HepG2 (cell line): Measurements from ENCODE around the gene TMEM266. TPM values are rescaled to one million over a fixed set of nuclear protein-coding genes. Genes with fewer than 3 reads are reported as not detected.
"Not testable (repeated sequence)": the region's sequence is repeated elsewhere in the genome, so short reads cannot be mapped to it uniquely, and the experiment has no call there.

Experiments used
- ATAC-seq: fragments of 200-7000 bp; cut with Tn5 transposase; 3 replicates; pipeline ENCODE4 v1.9.1; 2020; ENCODE audit warnings: mild to moderate bottlenecking, moderate library complexity
- BruUV-seq: library from RNA; stranded (reverse); fragments of 400-500 nt; replicated peaks from 2 replicates; lab custom pipeline; 2021; lab: Mats Ljungman, UMichigan
- CTCF ChIA-PET: fragments of 300-600 bp; formaldehyde crosslinking; extraction: SDS; loops from one replicate; lab custom pipeline; 2021; ENCODE audit warnings: low total read pairs, inconsistent platforms, low intra/inter-chr PET ratio; lab: Yijun Ruan, JAX
- POLR2A ChIA-PET: fragments of 350-600 bp; sonication (Branson Sonifier 250); formaldehyde crosslinking; loops from one replicate; lab custom pipeline; 2020; ENCODE audit warnings: antibody characterized with exemption, inconsistent platforms; lab: Yijun Ruan, JAX
- DNase-seq: peaks from one replicate; pipeline ENCODE4 v3.0.0-alpha.2; 2015; ENCODE audit warnings: low spot score
- FAIRE-seq: peaks from 3 replicates; lab custom pipeline; 2011; peaks lifted over from hg19 to GRCh38; lab: Jason Lieb, UNC
- H2AFZ ChIP-seq: one replicate; pipeline ENCODE4 v1.6.1; 2011; ENCODE audit warnings: low read length, inconsistent platforms
- H3K27ac ChIP-seq: fragments of 300-600 bp; 3 replicates; pipeline ENCODE4 v1.8.0; 2011; ENCODE audit warnings: mixed run types, mild to moderate bottlenecking, mixed read lengths, low read length, inconsistent platforms; ENCODE audit not compliant: insufficient read depth; ENCODE audit errors: extremely low read length
- H3K27me3 ChIP-seq, 2 experiments: fragments of 200-600 bp in 1 of 2; 2 replicates in 1 of 2; 3 replicates in 1 of 2; pipeline versions ENCODE4 v1.6.0 to v1.8.0; 2011; ENCODE audit warnings: low read length in 2 of 2, mild to moderate bottlenecking in 2 of 2, moderate library complexity in 2 of 2, inconsistent platforms in 1 of 2; ENCODE audit not compliant: insufficient read depth in 2 of 2, control insufficient read depth in 1 of 2
- H3K36me3 ChIP-seq, 2 experiments: fragments of 200-600 bp in 1 of 2; replicated peaks in 1 of 2; 2 replicates in 1 of 2; 3 replicates in 1 of 2; pipeline versions ENCODE4 v1.5.1 to v1.8.0; 2011; ENCODE audit warnings: low read length in 2 of 2, inconsistent platforms in 1 of 2; ENCODE audit not compliant: insufficient read depth in 2 of 2, control insufficient read depth in 1 of 2
- H3K4me1 ChIP-seq: 2 replicates; pipeline ENCODE4 v1.5.1; 2012; ENCODE audit warnings: low read length, inconsistent platforms; ENCODE audit not compliant: insufficient read depth
- H3K4me2 ChIP-seq: 2 replicates; pipeline ENCODE4 v1.6.0; 2011; ENCODE audit warnings: low read depth, low read length, inconsistent platforms
- H3K4me3 ChIP-seq, 3 experiments: fragments of 200-600 bp in 1 of 3; sonication (generic), shearing (Covaris generic) in 1 of 3; replicated peaks in 1 of 3; 2 replicates each; pipeline ENCODE4 v1.5.1; 2011 to 2016; ENCODE audit warnings: low read length in 3 of 3, inconsistent platforms in 2 of 3, low read depth in 2 of 3, mild to moderate bottlenecking in 2 of 3, control low read depth in 1 of 3, mixed read lengths in 1 of 3; ENCODE audit not compliant: insufficient read depth in 1 of 3
- H3K79me2 ChIP-seq: one replicate; pipeline ENCODE4 v1.6.1; 2011; ENCODE audit warnings: low read length, inconsistent platforms; ENCODE audit not compliant: insufficient read depth
- H3K9ac ChIP-seq: 2 replicates; pipeline ENCODE4 v1.6.0; 2011; ENCODE audit warnings: mild to moderate bottlenecking, low read depth, low read length, inconsistent platforms; ENCODE audit not compliant: insufficient read depth
- H3K9me3 ChIP-seq: 2 replicates; pipeline ENCODE4 v1.5.1; 2012; ENCODE audit warnings: mild to moderate bottlenecking, low read length
- H4K20me1 ChIP-seq: 2 replicates; pipeline ENCODE4 v1.6.0; 2011; ENCODE audit warnings: inconsistent platforms, mild to moderate bottlenecking, low read length, moderate library complexity; ENCODE audit not compliant: insufficient read depth
- ATF7 ChIP-seq, 2 experiments: fragments of 450-650 bp in 1 of 2; sonication (generic) in 1 of 2; formaldehyde crosslinking in 1 of 2; IDR thresholded peaks; 2 replicates each; pipeline versions ENCODE4 v1.4.0 to v1.6.1; 2016 to 2020; ENCODE audit warnings: antibody characterized with exemption in 1 of 2, mild to moderate bottlenecking in 1 of 2, missing genetic modification reagents in 1 of 2
- CENPT ChIP-seq: sonication (generic); formaldehyde crosslinking; IDR thresholded peaks from 2 replicates; pipeline ENCODE4 v1.8.0; 2022; ENCODE audit warnings: low read depth, mild to moderate bottlenecking, moderate library complexity, missing genetic modification reagents
- CREB1 ChIP-seq, 2 experiments: fragments of 450-650 bp in 1 of 2; IDR thresholded peaks; 2 replicates each; pipeline ENCODE4 v1.6.1; 2016 to 2017; ENCODE audit warnings: control low read depth in 1 of 2, mild to moderate bottlenecking in 1 of 2, missing compliant biosample characterization in 1 of 2, missing genetic modification characterization in 1 of 2
- FOXP1 ChIP-seq, 2 experiments: fragments of 450-650 bp in 1 of 2; IDR thresholded peaks; 2 replicates each; pipeline ENCODE4 v1.6.1; 2017 to 2018; ENCODE audit warnings: antibody characterized with exemption in 1 of 2
- HOXA9 ChIP-seq: sonication (generic); formaldehyde crosslinking; IDR thresholded peaks from 2 replicates; pipeline ENCODE4 v1.8.1; 2022; ENCODE audit warnings: missing genetic modification reagents, mild to moderate bottlenecking, moderate library complexity, borderline replicate concordance
- MAFG ChIP-seq: sonication (generic); formaldehyde crosslinking; IDR thresholded peaks from 2 replicates; pipeline ENCODE4 v1.5.1; 2020; ENCODE audit warnings: mild to moderate bottlenecking, missing genetic modification reagents
- MTF2 ChIP-seq: sonication (generic); formaldehyde crosslinking; IDR thresholded peaks from 2 replicates; pipeline ENCODE4 v1.5.0; 2020; ENCODE audit warnings: missing genetic modification reagents, borderline replicate concordance
- NCOA5 ChIP-seq: sonication (generic); formaldehyde crosslinking; IDR thresholded peaks from 2 replicates; pipeline ENCODE4 v1.4.0; 2020; ENCODE audit warnings: missing genetic modification reagents
- PREB ChIP-seq: sonication (generic); formaldehyde crosslinking; IDR thresholded peaks from 2 replicates; pipeline ENCODE4 v1.4.0; 2020; ENCODE audit warnings: missing genetic modification reagents
- SSRP1 ChIP-seq: IDR thresholded peaks from 2 replicates; pipeline ENCODE4 v1.6.1; 2016; ENCODE audit warnings: control low read depth
- TBX2 ChIP-seq: sonication (generic); formaldehyde crosslinking; IDR thresholded peaks from 2 replicates; pipeline ENCODE4 v1.5.0; 2020; ENCODE audit warnings: missing genetic modification reagents, mild to moderate bottlenecking, borderline replicate concordance
- TRIM22 ChIP-seq: fragments of 450-650 bp; IDR thresholded peaks from 2 replicates; pipeline ENCODE4 v1.6.1; 2017
- ZFX ChIP-seq: sonication (generic); formaldehyde crosslinking; IDR thresholded peaks from 2 replicates; pipeline ENCODE4 v1.4.0; 2020; ENCODE audit warnings: mild to moderate bottlenecking, low read depth, missing genetic modification reagents, moderate library complexity
- ZNF264 ChIP-seq: sonication (generic); formaldehyde crosslinking; IDR thresholded peaks from 2 replicates; pipeline ENCODE4 v1.4.0; 2020; ENCODE audit warnings: missing genetic modification reagents
- ZNF34 ChIP-seq: sonication (generic); formaldehyde crosslinking; IDR thresholded peaks from 2 replicates; pipeline ENCODE4 v1.4.0; 2020; ENCODE audit warnings: mild to moderate bottlenecking, missing genetic modification reagents, borderline replicate concordance
- ZNF589 ChIP-seq: sonication (generic); formaldehyde crosslinking; conservative IDR thresholded peaks from 2 replicates; pipeline ENCODE4 v1.8.0; 2022; ENCODE audit warnings: mild to moderate bottlenecking, moderate library complexity, missing genetic modification reagents
- WGBS: methylation state at CpG from one replicate; pipeline ENCODE4 v1.1.6; 2017; ENCODE audit warnings: low lambda C conversion rate; 5-methylcytosine and 5-hydroxymethylcytosine counted together
- in situ Hi-C: cut with HindIII; loops from 2 replicates; pipeline ENCODE4 v1.10.0; 2017; ENCODE audit warnings: low pct_unique_long_range_greater_than_20kb; ENCODE audit not compliant: extremely low pct_ligation_motif_present
- intact Hi-C: fragments of 100-400 bp; cut with micrococcal nuclease; formaldehyde crosslinking; loops from one replicate; pipeline ENCODE4 v1.10.0; 2022; ENCODE audit not compliant: unreplicated experiment
- polyA plus RNA-seq, 8 experiments: library from polyadenylated mRNA; depleted of rRNA in 3 of 8; stranded (reverse) in 7 of 8; unstranded in 1 of 8; fragments of >200 nt; fragmentation: Illumina TruSeq in 4 of 8; extraction: Trizol in 4 of 8; gene quantifications; 2 replicates each; pipeline versions ENCODE4 v1.2.1 to v1.2.3, GENCODE V29; 2011 to 2016; ENCODE audit warnings: low read depth in 4 of 8, missing spikeins in 1 of 8, mixed read lengths in 1 of 8; ENCODE audit not compliant: insufficient read depth in 1 of 8
- total RNA-seq, 5 experiments: library from RNA; depleted of rRNA; stranded (reverse); fragments of >200 nt; fragmentation: Illumina TruSeq; extraction: Trizol; gene quantifications; 2 replicates each; pipeline ENCODE4 v1.2.3, GENCODE V29; 2016; ENCODE audit warnings: low read depth in 1 of 5

Gene TMEM266
- total and polyA plus RNA-seq, 2 of the 13 experiments (the other 11 are each of a cell fraction or from before 2014, with no cell fraction given): 0.04 TPM; not detected in 1

- H3K4me1 ChIP-seq, H3K4me2 ChIP-seq, H3K27me3 ChIP-seq, in situ Hi-C loops, BruUV-seq, CTCF ChIA-PET, H3K36me3 ChIP-seq, H3K79me2 ChIP-seq, H4K20me1 ChIP-seq, POLR2A ChIA-PET, intact Hi-C loops, FAIRE-seq, H2AFZ ChIP-seq, DNase-seq, H3K4me3 ChIP-seq, H3K27ac ChIP-seq, H3K9ac ChIP-seq, H3K9me3 ChIP-seq, ATAC-seq: not testable (repeated sequence)
- WGBS: 61% methylated on average over 4 of the region's 4 CpGs
These were observed 46.3 kb upstream of the TMEM266 start for GRCh38 chr15:76013470-76013869.

GRCh38 chr15:76024021-76024768 is 35.6 kb upstream of the TMEM266 start:
- Histone ChIP-seq H3K27ac (no peak overlapping the region), H3K36me3 (no peaks in the 10 kb centered on the region), H3K79me2 (no peaks in the 10 kb centered on the region), H3K4me1 (no peaks in the 10 kb centered on the region), H3K9me3 (peaks cover 15% of the 10 kb centered on the region), H4K20me1 (no peaks in the 10 kb centered on the region), H3K9ac (no peak overlapping the region), H3K4me3 (no peak overlapping the region), H2AFZ (no peak overlapping the region), H3K4me2 (no peak overlapping the region), H3K27me3 (no peaks in the 10 kb centered on the region; a peak in 1 of 5 replicates)
- ChIA-PET POLR2A (no interaction called here), CTCF (no interaction called here)
- DNase-seq (no peak), ATAC-seq (no peak), FAIRE-seq (no peak)
- WGBS: 50% methylated on average over 3 of the region's 4 CpGs
- no TSS peak for BruUV-seq
- intact Hi-C loops (no loop called here), in situ Hi-C loops (no loop called here)
- TF ChIP-seq SSRP1 (CRISPR knock-in tag) (no peak), HOXA9 (CRISPR knock-in tag) (no peak), ZNF34 (no peak), ZNF589 (CRISPR knock-in tag) (no peak), CREB1 (IDR thresholded peaks at IDR 0.05) (no peak), CREB1 (CRISPR knock-in tag; IDR thresholded peaks at IDR 0.05) (no peak), ATF7 (IDR thresholded peaks at IDR 0.05) (no peak), ATF7 (CRISPR knock-in tag; IDR thresholded peaks at IDR 0.05) (no peak), CENPT (no peak), PREB (CRISPR knock-in tag) (no peak), FOXP1 (IDR thresholded peaks at IDR 0.05) (no peak), FOXP1 (CRISPR knock-in tag; IDR thresholded peaks at IDR 0.05) (no peak), NCOA5 (CRISPR knock-in tag) (no peak), ZNF264 (CRISPR knock-in tag) (no peak), TRIM22 (no peak), TBX2 (no peak), ZFX (CRISPR knock-in tag) (no peak), MAFG (CRISPR knock-in tag) (no peak), MTF2 (CRISPR knock-in tag) (no peak)
